C4-2B (cell line): Measurements from ENCODE around the gene STRA6.

ENCODE experiments used
- H3K27ac ChIP-seq: fragments of 450-650 bp; 2 replicates; pipeline ENCODE4 v1.5.1; 2017
- CTCF ChIP-seq: fragments of 450-650 bp; conservative IDR thresholded peaks from 2 replicates; pipeline ENCODE4 v1.5.1; 2017; ENCODE audit warnings: mild to moderate bottlenecking
- ZFX ChIP-seq: fragments of 450-650 bp; IDR thresholded peaks from 2 replicates; pipeline ENCODE4 v1.6.1; 2017

Gene STRA6

GRCh38 chr15:74133694-74134386, 68.7 kb downstream of the STRA6 start:
- H3K27ac ChIP-seq, result no peak overlapping the region
- TF ChIP-seq CTCF (no peak), ZFX (no peak)

GRCh38 chr15:74132681-74133651, 69.6 kb downstream of the STRA6 start:
- TF ChIP-seq CTCF (no peak), ZFX (no peak)

GRCh38 chr15:74131628-74132413, 70.8 kb downstream of the STRA6 start:
- no peak for TF ChIP-seq ZFX
- H3K27ac ChIP-seq, result no peak overlapping the region

More at GRCh38 chr15:74132681-74133651, 69.6 kb downstream of the STRA6 start:
- H3K27ac ChIP-seq, result no peak overlapping the region

- TF ChIP-seq CTCF, result no peak
- no peak for TF ChIP-seq ZFX
- H3K27ac ChIP-seq, result no peak overlapping the region
Measured at GRCh38 chr15:74130849-74131627, 71.5 kb downstream of the STRA6 start.

- no peak within 1 kb of the TSS for H3K27ac ChIP-seq
- TF ChIP-seq CTCF, result no peak
- TF ChIP-seq ZFX, result no peak
Measured at GRCh38 chr15:74130155-74130848, 72.3 kb downstream of the STRA6 start, which contains the start of gene ISLR2. ISLR2 (plus strand) TSS chr15:74130586; CDS start chr15:74132755, 2,169 bp downstream.

GRCh38 chr15:74129586-74130154, 72.9 kb downstream of the STRA6 start:
- no peak for TF ChIP-seq ZFX
- no peak for TF ChIP-seq CTCF

More at GRCh38 chr15:74129586-74130154, 72.9 kb downstream of the STRA6 start:
- no peak overlapping the region for H3K27ac ChIP-seq
